Skeletal muscle cell (primary cell): Measurements from ENCODE around the gene CDHR3.
A peak's percentile ranks its signal among the peaks of the same experiment; 100 is the strongest.

ENCODE experiments used
- DNase-seq: peaks from one replicate; pipeline ENCODE4 v3.0.0-alpha.2; 2010; ENCODE audit warnings: low read depth
- H3K4me3 ChIP-seq: 2 replicates; pipeline ENCODE4 v1.5.1; 2011; ENCODE audit warnings: low read depth, mild to moderate bottlenecking, control low read depth, low read length, moderate library complexity

CDHR3 gene

GRCh38 chr7:105963038-105963667 is at the start of gene CDHR3:
TSS of gene CDHR3 (plus strand) at chr7:105963264. CDS start at chr7:105963319, 55 bp downstream.
- H3K4me3 ChIP-seq = no peak within 1 kb of the TSS

GRCh38 chr7:105913947-105914346 is 49.1 kb upstream of the CDHR3 start:
- no peak for DNase-seq
- H3K4me3 ChIP-seq = no peak overlapping the region

More at GRCh38 chr7:105963038-105963667, at the start of gene CDHR3:
- DNase-seq = no peak

GRCh38 chr7:105916603-105917002 is 46.5 kb upstream of the CDHR3 start:
- no peak for DNase-seq
- H3K4me3 ChIP-seq = no peak overlapping the region

- DNase-seq = no peak
- no peak overlapping the region for H3K4me3 ChIP-seq
Measured at GRCh38 chr7:105917659-105918058, 45.4 kb upstream of the CDHR3 start.

- no peak for DNase-seq
- H3K4me3 ChIP-seq = no peak overlapping the region
Measured at GRCh38 chr7:105920766-105921165, 42.3 kb upstream of the CDHR3 start.

- H3K4me3 ChIP-seq = no peak overlapping the region
- no peak for DNase-seq
Measured at GRCh38 chr7:105924945-105925344, 38.1 kb upstream of the CDHR3 start.

GRCh38 chr7:105926131-105926530 is 36.9 kb upstream of the CDHR3 start:
- no peak for DNase-seq
- H3K4me3 ChIP-seq = no peak overlapping the region

GRCh38 chr7:105931179-105931578 is 31.9 kb upstream of the CDHR3 start:
- DNase-seq = no peak
- H3K4me3 ChIP-seq = no peak overlapping the region

- DNase-seq = peak; percentile 75
- no peak overlapping the region for H3K4me3 ChIP-seq
Measured at GRCh38 chr7:105932835-105933477, 30.1 kb upstream of the CDHR3 start.

- H3K4me3 ChIP-seq = no peak overlapping the region
- peak; percentile 38 for DNase-seq
Measured at GRCh38 chr7:105934572-105935185, 28.4 kb upstream of the CDHR3 start.

- DNase-seq = no peak
- no peak overlapping the region for H3K4me3 ChIP-seq
Measured at GRCh38 chr7:105935250-105935649, 27.8 kb upstream of the CDHR3 start.

- no peak overlapping the region for H3K4me3 ChIP-seq
- DNase-seq = no peak
Measured at GRCh38 chr7:105937411-105937810, 25.7 kb upstream of the CDHR3 start.

GRCh38 chr7:105940109-105940508 is 23.0 kb upstream of the CDHR3 start:
- H3K4me3 ChIP-seq = no peak overlapping the region
- DNase-seq = no peak

- DNase-seq = no peak
- H3K4me3 ChIP-seq = no peak overlapping the region
Measured at GRCh38 chr7:105941596-105941995, 21.5 kb upstream of the CDHR3 start.

GRCh38 chr7:105943486-105943885 is 19.6 kb upstream of the CDHR3 start:
- H3K4me3 ChIP-seq = no peak overlapping the region

GRCh38 chr7:105945848-105946247 is 17.2 kb upstream of the CDHR3 start:
- no peak overlapping the region for H3K4me3 ChIP-seq
- DNase-seq = no peak

More at GRCh38 chr7:105943486-105943885, 19.6 kb upstream of the CDHR3 start:
- no peak for DNase-seq

- no peak overlapping the region for H3K4me3 ChIP-seq
- DNase-seq = no peak
Measured at GRCh38 chr7:105951597-105951996, 11.5 kb upstream of the CDHR3 start.

- DNase-seq = no peak
- H3K4me3 ChIP-seq = no peak overlapping the region
Measured at GRCh38 chr7:105952917-105953595, 10.0 kb upstream of the CDHR3 start.

GRCh38 chr7:105954711-105955110 is 8.4 kb upstream of the CDHR3 start:
- no peak for DNase-seq
- H3K4me3 ChIP-seq = no peak overlapping the region
